ENCODE data around the gene MAP3K14. TPM values are rescaled to one million over a fixed set of nuclear protein-coding genes. Genes with fewer than 3 reads are reported as not detected.
A peak's percentile ranks its signal among the peaks of the same experiment; 100 is the strongest.

The MAP3K14 gene
- total RNA-seq, 2 donors from 2014 or later, result 13.0 to 13.3 TPM

DNA sequence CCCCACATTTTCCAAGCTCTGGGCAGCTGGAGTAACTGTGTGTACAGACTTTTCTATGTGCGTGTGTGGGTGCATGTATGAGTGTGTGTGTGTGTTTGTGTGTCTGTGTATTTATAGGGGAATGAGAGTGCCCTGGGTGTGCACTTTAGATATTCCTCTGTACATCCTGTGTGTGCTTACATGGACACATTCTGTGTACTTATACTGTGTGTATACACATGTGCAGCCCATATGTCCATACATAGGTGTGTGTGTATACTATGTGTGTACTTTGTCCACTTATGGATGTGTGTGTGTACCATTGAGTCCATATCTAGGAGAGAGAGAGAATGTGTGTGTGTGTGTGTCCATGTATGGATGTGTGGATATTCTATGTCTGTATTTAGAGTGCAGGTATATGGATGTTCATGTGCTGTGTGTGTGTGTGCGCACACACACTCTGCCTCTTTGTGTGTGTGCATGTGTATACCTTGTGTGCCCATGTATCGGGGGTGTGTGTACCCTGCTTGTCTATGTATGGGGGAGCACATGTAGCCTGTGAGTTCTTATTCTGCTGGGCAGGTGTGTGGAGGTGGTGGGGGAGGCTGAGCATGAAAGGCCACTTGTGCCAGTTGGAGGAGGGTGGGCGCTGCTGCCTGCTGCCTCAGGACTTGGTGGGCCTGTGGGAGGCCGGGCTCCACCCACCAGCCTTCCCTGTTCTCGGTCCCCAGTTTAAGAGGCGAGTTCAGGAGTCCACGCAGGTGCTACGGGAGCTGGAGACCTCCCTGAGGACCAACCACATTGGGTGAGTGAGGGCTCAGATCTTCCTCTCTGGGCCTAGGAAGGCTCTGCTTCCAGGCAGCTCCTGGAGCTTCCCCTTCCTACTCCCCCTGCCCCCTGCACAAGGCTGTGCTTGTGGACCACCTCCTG, 84.1 kb downstream of the MAP3K14 start:
- DNase-seq, result no peak
- intact Hi-C loops (cut with DNase I, micrococcal nuclease), result no loop called here
- ATAC-seq, result no peak

DNA sequence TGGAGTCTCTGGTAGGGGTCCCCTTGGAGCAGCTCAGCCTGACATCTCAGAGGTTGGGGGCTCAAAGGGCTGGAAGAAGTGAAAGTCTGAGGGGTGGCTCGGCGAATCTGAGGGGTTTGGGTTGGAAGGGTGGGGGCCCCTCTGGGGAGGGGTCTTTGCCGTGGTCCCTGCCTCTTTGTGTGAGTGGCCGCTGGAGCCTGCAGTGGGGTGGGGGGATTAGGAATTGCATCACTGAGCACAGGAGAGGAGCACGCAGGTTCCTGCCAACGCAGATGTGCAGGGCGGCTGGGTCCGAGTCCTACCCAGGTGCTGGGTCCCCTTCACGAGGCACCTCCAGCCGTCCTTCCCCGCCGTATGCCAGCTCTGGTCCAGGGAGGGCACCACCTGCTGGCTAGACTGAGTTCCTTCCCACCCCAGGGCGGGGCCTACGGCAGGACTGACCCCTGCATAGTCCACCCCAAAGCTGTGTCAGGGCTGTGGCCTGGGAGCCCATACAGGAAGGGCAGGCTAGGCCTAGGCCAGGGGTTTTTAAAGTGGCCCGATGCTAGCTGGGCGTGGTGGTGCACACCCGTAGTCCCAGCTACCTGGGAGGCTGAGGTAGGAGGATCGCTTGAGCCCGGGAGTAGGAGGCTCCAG, 85.2 kb downstream of the MAP3K14 start:
- DNase-seq, result peak in 1 of 2 donors; percentile 50
- intact Hi-C loops (cut with DNase I, micrococcal nuclease), result no loop called here
- ATAC-seq, result peak; percentile 51

DNA sequence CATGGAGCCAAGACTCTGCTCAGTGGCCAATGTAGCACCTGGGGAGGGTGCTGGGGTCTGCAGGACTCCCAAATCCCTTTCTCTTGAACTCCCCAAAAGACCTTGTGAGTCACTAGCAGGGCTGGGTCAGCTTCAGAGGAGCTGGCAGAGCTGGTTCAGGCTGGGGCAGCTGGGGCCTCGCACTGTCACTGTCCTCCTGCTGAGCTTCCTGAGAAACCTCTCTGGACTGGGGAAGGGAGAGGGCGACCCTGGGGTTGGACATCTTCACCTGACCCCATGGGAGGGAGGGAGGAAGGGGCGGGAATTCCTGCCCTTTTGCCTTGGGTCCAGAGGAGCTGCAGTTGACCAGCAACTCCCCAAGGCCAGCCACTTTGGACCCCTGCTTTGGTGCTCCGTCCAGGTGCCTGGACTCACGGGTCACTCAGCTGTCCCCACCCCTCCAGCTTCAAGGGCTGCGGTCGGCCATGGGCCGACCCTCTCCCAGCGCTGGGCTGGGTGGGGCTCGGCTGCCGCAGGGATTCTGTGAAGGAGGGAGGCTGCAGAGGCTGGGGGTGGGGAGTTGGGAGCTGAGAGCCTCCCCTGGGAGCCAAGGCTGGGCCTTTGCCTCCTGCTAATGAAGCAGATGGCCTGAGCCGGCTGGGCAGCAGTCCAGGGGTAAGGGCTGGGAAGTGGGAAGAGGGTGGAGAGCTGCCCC, 85.9 kb downstream of the MAP3K14 start:
- no peak for ATAC-seq
- no peak for DNase-seq
- intact Hi-C loops (cut with DNase I, micrococcal nuclease), result no loop called here

DNA sequence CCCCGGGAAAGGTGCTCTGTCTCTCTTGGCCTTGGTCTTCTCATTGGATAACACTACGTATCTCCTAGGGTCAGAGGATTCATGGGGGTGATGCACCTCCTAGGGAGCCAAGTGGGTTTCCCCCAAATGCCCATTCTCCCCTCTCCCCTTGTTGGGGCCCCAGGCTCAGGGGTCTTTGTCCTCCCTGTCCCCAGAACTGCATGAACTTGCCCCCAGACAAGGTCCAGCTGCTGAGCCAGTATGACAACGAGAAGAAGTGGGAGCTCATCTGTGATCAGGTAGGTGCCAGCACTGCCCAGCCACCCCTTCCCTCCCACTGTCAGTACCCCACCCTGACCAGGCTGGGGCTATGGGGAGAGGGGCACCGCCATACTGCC, 86.4 kb downstream of the MAP3K14 start:
- intact Hi-C loops (cut with DNase I, micrococcal nuclease), result no loop called here

DNA sequence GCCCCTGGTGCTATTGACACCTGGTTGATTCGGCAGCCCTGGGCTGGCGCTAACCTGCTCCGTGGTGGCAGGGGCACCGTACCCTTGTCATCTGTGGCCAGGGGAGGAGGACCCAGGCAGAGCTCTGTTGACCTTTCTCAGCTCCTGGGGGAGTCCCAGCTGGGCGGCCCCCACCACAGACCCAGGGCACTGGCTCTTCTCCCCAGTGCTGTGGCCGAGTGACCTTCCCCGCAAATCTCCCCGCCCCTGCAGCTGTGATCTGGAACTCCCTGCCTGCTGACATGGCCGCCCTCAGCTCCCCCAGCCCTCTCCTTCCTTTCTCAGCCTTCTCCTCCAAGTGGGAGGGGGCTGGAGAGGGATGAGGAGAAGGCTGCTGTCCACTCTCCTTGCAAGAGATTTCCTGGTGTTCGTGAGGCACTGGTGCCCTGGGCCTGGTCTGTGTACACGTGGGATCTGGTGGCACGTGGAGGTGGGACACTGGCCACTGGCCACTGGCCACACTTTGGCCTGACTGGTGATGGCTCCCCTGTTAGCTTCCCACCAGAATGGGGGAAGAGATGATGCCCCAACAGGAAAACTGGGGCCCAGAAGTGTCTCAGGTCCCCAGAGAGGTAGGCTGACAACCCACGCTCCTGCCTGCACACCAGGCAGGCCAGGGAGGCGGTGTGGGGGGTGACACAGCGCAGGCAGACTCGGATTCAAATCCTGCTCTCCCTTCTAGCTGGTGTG, 87.0 kb downstream of the MAP3K14 start:
- intact Hi-C loops (cut with DNase I, micrococcal nuclease), result no loop called here
- ATAC-seq, result no peak
- no peak for DNase-seq

More for the DNA sequence above, 86.4 kb downstream of the MAP3K14 start:
- DNase-seq, result no peak
- ATAC-seq, result no peak

DNA sequence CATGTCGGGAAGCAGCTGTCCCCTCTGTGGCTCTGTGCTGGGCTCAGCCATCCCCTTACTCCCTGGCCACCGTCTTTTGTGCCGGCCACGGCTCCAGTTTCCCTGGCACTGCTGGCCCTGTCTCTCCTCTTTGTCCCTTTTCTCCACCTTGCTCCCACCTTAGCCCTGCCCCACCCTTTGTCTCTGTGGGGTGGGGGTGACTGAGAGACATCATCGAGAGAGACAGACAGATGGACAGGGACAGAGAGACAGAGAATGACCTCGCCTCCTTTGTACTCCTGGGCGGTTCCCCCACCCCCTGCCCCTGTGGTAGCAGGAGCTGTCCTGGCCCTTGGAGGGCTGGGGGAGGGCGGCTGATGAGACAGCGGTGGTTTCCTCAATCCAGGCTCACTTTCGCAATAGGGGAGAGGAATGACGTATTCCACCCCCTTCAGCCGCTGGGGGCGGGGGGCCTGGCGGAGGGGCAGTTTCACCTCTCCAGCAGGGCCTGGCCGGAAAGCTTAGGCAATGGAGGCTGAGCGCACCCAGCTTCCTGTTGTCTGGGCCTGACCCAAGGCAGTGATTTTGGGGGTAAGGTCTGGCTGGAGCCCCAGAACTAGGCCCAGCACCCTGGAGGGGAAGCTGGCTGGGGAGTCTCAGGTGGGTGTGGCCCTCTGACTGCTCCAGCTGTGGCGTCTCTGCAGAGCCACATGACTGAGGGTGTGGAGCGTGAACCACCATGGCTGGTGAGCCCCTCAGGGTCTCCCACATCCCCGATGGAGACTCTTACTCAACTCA, 87.9 kb downstream of the MAP3K14 start:
- ATAC-seq, result peak; percentile 38

DNA sequence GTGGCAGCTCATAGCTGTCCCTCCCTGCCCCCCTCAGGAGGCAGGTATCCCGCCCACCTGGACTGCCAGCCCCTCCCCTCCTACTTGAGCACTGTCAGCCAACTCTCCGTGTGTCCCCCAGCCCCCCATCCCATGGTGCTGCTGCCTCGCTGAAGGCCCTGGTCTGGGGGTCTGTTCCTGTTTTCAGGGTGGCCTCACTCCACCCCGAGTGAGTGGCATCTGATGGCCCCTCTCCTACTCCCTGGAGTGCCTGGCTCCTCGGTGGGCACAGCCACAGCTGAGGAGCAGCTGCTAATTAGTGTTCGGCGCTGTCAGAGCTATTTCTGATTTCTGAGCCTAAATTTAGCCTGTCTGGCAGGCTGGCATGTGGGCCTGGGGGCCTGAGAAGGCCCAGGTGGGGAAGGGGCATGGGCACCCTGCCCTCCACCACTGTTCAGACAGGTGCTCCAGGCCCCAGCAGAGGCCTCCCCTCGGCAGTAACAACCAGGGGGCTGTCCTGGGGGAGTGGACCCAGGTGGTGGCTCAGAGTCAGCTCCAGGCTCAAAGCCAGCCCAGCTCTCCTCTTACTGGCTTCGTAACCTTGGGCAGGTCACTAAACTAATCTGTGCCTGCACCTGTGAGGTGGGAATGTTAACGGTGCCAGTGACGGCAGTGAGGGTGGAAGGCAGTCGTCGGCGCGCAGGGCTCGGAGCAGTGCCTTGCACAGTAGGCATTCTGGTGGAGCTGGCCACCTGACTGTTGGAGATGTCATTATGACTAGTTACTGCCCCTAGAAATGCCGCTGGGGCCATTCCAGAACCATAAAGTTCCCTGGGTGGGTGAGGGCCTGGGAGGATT, 88.7 kb downstream of the MAP3K14 start:
- DNase-seq (peak in 1 of 2 donors; percentile 27), ATAC-seq (no peak)
- intact Hi-C loops (cut with DNase I, micrococcal nuclease), result no loop called here

More for the DNA sequence above, 87.9 kb downstream of the MAP3K14 start:
- DNase-seq, result peak; percentile 75 to 87
- intact Hi-C loops (cut with DNase I, micrococcal nuclease), result no loop called here

DNA sequence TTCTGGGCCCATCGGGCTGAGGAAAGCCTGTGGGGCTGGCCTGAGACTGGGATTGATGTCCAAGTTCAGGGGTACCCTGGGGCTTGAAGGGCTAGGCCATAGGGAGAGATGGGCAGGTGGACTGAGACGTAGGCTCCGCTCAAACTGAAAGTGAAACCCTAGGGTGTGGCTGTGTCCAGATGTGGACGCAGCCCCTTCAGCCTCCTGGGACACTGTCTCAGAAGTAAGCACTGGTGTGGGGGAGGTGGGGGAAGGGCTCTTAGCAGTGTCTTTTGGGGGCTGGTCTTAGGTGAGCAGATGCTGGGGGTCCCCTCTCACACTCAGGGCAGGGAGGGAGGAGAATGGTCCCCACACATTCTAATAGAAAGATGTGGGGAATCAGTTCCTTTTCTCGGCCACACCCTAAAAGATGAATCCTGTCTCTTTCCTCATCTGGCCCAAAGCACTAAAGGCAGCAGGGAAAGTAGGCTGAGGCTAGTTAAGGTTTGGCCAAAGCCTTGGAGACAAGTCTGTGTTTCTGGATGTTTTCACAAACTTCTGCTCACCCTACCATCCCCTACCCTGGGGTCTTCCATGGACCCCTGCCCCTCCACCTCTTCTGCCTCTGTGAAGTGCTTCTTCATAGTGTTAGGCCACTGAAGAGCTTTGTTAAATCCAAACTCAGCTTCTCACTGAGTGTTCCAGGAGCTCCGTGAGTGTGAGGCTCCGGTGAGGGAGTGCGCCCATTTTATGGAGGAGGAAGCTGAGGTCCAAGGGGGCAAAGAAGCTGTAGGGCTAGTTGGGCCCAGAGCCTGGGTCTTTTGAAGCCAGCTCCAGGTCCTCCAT, 89.5 kb downstream of the MAP3K14 start:
- intact Hi-C loops (cut with DNase I, micrococcal nuclease), result no loop called here
- peak in 1 of 2 donors; percentile 52 for DNase-seq
- peak; percentile 50 for ATAC-seq

DNA sequence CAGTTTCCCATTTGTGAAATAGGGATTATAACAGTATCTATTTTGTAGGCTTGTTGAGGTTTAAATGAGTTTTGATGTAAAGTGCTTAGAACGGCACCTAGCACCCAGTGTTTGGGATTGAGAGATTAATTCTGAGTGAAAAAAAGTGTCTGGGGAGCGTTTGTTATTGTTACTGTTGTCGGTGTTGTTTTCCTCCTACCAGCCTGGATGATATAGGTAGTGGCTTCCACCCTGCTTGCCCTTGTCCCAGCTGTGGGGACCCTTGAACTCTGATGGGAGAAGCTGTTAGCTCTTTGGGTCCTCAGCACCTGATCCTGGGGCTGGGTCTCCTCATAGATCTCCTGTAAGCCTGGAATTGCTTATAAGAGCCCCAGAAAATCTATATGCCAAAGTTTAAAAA, 90.2 kb downstream of the MAP3K14 start:
- no peak for DNase-seq
- ATAC-seq, result no peak
- intact Hi-C loops (cut with DNase I, micrococcal nuclease), result no loop called here

DNA sequence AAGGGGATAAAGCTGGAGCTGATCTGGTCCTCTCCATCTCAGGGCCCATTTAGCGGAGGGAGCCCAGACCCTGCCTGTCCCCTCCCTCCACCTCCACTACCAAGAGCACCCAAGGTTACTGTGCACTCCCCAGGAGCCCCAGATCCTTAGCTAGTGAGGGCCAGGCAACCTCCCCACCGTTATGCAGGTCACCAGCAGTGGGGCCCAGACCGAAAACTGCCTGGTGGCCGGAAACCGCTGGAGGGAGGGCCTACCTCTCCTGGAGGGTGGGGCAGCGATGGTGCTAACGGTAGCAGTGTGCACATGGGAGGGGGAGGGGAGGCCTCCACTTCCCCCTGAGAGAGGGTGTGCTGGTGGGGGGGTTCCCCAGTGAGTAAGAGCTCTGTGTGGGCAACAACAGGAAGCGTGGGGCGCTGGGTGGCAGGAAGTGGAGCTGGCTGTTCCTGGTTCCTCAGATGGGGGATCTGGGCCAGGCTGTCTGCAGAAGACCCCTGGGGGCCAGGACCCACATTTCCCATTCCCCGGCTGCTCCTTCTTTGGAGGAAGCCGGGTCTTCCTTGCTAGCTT, 90.8 kb downstream of the MAP3K14 start:
- DNase-seq (peak; percentile 87), ATAC-seq (peak; percentile 48)
- intact Hi-C loops (cut with DNase I, micrococcal nuclease), result no loop called here

DNA sequence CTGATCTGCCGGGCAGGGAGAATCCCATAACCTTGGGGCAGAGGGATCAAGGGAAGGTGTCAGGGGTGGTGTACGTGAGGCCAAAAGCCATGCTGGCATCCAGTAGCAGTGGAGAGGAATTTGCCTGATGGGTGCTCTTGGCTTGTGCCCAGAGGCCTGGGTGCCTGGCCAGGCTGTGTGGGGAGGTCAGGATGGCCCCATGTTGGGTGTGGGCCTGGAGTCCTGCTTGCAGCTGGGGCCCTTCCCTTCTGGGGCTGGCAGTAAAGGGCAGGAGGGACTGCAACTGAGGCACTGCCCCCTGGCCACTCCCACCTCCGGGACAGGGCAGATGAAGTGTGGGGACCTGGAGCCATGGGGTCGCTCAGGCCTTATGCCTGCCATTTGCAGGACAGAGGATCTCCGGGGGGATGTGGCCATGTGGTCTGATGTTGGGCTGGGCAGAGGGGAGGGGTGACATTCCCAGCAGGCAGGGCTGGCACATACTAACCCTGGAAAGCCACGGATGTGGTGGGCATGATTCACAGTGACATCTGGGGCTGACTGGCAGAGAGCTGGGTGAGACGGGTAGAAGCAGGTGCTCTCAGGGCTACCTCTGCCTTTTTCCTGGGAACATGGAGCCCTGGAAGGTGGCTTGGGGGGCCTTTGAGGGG, 91.6 kb downstream of the MAP3K14 start:
- intact Hi-C loops (cut with DNase I, micrococcal nuclease), result no loop called here
- ATAC-seq (no peak), DNase-seq (peak in 1 of 2 donors; percentile 19)

DNA sequence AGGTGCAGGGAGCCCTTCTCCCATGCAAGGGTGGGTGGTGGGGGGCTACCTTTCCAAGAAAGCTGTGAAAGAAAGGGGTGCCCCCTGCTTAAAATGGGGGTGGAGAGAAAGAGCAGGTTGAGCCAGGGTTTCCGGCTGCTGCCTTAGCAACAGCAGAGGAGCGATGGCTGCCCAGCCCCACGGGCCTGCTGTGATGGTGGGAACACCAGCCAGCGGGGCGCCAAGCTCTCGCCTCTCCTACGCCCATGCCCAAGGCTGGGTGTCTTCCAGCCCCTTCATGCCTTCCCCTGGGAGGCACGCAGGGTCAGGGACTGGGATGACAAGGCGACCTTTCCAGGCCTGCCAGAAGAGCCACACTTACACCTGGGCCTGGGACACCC, 92.2 kb downstream of the MAP3K14 start:
- no peak for ATAC-seq
- intact Hi-C loops (cut with DNase I, micrococcal nuclease), result no loop called here
- DNase-seq, result peak in 1 of 2 donors; percentile 22

DNA sequence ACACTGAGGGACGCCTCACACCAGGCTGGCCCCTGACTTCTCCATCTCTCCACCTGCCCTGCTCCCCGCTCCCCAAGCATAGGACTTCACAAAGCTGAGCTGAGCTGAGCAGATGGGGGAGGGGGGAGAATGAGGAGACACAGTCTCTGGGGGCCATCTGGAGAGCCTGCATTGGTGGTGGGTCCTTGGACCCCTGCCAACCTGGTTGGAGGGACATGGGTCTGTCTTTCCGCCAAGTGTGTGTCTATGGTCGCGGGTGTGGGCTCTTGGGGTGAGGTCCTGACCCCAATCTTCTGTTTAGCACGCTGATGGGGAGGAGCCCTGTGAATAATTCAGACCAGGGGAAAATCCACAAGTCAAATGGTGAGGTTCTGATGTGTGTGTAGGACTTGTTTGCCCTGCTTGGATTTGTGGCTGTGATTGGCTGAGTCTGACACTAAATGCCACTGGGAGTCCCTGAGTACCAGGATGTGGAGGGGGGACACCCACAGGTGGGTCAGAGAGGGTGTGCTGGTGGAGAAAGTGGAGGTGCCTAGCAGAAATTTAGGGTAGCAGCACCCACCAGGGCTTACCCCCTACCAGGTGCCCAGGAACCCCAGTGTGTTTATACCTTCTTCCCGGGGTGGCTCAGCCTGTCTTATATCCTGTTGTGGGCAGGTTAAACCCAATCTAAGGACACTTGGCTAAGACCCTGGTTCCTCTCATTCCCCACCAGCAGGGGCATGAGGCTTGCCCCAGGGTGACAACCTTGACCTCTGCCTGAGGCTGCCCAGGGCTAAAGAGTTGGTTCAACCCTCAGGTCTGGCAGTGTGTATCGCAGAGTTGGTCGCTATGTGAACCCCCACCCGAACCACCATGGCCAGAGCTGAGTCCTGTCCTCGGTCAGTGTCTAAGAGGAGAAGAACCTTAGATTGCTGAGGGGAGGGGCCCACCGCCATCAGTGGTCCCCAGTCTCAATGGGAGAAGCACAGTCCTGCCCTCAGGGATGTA, 93.0 kb downstream of the MAP3K14 start:
- intact Hi-C loops (cut with DNase I, micrococcal nuclease), result no loop called here
- peak in 1 of 2 donors; percentile 21 for DNase-seq
- no peak for ATAC-seq

DNA sequence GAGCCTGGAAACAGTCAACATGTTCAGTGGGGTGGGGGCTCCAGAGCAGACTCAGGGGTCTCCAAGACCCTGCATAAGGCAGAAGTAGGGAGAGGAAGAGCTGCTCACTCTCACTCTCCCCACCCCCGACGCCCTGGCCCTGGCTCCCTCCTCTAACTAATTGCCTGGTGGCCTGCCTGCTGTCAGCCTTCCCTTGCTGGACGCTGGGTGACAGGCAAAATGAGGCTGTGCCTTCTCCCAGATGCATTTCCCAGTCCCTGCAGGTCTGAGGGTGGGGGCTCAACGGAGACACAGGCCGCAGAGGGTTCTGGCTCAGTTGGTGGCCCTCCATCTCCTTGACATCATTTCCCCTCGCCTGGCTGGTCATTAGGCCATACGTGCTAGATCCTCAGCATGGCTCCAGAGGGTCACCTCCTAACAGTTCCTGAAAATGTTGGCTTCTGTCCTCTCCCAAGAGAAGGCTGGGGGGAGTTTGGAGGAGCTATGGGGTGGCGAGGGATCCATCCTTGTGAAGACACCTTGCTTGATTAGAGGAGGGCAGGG, 93.8 kb downstream of the MAP3K14 start:
- DNase-seq (no peak), ATAC-seq (no peak)
- intact Hi-C loops (cut with DNase I, micrococcal nuclease), result no loop called here

Measured in left colon (tissue), 2 donors.